NCI-H1048 (cell line): ENCODE measurements around the gene BMP7.

Experiments used
- DNase-seq: peaks from one replicate; lab custom pipeline; 2025; lab: John Stamatoyannopoulos, UW

Gene BMP7

GRCh38 chr20:57124800-57125517 is 141.5 kb downstream of the BMP7 start:
- no peak for DNase-seq

- no peak for DNase-seq
Measured at GRCh38 chr20:57124366-57124765, 142.1 kb downstream of the BMP7 start.

GRCh38 chr20:57123504-57123903 is 142.9 kb downstream of the BMP7 start:
- no peak for DNase-seq

- DNase-seq: no peak
Measured at GRCh38 chr20:57122536-57123489, 143.6 kb downstream of the BMP7 start.

- no peak for DNase-seq
Measured at GRCh38 chr20:57118964-57119363, 147.5 kb downstream of the BMP7 start.
